ENCODE data around the gene SMIM10L2A.

Gene SMIM10L2A

DNA sequence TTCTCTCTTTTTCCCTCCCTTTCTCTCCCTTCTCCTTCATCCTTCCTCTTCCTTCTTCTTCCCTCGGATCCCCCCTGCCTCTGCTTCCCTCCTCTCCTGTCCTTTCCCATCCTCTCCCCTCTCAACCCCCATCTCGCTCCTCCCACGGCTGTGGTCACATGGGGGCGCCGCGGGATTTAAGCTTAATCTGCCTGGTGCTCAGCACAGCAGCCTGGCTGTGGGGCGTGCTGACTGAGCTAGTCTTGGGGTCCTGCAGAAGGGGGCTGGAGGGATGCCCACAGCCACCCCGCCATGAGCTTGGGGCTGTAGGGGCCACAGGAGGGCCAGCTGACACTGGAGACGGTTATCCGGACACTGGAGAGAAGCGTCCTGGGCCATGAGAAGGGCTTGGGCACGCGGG is 10.7 kb downstream of the SMIM10L2A start:
- no peak for DNase-seq (ENCODE audit: low read depth in 1 of 2, low spot score in 1 of 2)
- no peaks in the 10 kb centered on the region for H3K27me3 ChIP-seq (ENCODE audit: insufficient read depth, poor library complexity, severe bottlenecking)
- TF ChIP-seq, protein P1, sequence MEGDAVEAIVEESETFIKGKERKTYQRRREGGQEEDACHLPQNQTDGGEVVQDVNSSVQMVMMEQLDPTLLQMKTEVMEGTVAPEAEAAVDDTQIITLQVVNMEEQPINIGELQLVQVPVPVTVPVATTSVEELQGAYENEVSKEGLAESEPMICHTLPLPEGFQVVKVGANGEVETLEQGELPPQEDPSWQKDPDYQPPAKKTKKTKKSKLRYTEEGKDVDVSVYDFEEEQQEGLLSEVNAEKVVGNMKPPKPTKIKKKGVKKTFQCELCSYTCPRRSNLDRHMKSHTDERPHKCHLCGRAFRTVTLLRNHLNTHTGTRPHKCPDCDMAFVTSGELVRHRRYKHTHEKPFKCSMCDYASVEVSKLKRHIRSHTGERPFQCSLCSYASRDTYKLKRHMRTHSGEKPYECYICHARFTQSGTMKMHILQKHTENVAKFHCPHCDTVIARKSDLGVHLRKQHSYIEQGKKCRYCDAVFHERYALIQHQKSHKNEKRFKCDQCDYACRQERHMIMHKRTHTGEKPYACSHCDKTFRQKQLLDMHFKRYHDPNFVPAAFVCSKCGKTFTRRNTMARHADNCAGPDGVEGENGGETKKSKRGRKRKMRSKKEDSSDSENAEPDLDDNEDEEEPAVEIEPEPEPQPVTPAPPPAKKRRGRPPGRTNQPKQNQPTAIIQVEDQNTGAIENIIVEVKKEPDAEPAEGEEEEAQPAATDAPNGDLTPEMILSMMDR (IDR thresholded peaks at IDR 0.05; ENCODE audit: insufficient read depth, low read length) = no peak
- no peak overlapping the region for H3K27ac ChIP-seq (replicated peaks)
- H3K4me3 ChIP-seq (replicated peaks; ENCODE audit: insufficient read depth, low read length) = no peak overlapping the region

DNA sequence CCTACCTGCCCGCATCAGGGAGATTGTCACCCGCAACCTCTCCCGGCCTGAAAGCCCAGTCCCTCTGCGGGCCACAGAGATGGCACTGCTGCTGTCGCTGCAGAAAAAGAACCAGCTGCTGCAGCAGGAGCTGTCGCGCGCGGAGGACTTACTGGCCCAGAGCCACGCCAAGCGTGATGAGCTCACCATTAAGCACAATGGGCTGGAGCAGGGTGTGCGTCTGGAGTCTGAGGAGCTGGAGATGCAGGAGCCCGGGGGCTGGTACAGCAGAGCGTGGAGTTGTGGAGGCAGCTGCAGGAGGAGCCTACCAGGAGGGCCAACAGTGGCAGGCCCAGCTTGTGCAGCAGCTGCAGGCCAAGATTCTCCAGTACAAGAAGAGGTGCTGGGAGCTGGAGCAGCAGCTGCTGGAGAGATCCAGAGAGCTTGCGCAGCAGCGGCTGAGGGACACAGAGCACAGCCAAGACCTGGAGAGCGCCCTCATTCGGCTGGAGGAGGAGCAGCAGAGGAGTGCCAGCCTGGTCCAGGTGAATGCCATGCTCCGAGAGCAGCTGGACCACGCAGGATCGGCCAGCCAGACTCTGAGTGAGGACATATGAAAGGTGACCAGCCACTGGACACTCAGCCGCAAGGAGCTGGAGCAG is 11.3 kb downstream of the SMIM10L2A start:
- Histone ChIP-seq H3K4me3 (replicated peaks; ENCODE audit: insufficient read depth, low read length) (no peak overlapping the region), H3K27me3 (ENCODE audit: insufficient read depth, poor library complexity, severe bottlenecking) (no peaks in the 10 kb centered on the region), H3K27ac (replicated peaks) (no peak overlapping the region)
- DNase-seq (ENCODE audit: low read depth in 1 of 2, low spot score in 1 of 2) = no peak
- no peak for TF ChIP-seq SPI1 (IDR thresholded peaks at IDR 0.05; ENCODE audit: borderline replicate concordance, low read depth)

DNA sequence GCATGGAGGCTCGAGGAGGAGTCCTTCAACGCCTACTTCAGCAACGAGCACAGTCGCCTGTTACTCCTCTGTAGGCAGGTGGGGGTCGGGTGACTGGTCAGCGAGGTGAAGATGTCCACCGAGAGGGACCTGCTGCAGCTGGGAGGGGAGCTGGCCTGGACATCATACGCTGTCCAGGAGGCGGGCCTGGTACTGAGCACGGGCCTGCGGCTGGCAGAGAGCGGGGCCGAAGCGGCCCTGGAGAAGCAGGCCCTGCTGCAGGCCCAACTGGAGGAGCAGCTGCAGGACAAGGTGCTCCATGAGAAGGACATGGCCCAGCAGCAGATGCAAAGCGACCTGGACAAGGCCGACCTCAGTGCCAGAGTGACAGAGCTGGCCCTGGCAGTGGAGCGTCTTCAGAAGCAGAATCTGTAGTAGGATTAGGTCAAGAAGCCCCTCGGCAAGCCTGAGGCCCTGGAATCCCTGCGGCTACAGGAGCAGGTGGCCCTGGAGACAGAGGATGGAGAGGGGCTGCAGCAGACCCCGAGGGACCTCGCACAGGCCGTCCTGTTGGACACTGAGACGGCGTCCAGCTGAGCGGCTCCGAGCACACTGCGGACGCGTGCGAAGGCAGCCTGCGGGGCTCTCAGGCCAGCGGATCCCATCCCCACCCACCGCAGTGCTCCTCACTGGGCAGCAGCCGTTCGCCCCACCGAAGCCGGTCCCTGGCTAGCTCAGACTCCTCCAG is 11.9 kb downstream of the SMIM10L2A start:
- TF ChIP-seq, protein P1 (IDR thresholded peaks at IDR 0.05; ENCODE audit: insufficient read depth, low read length) = no peak
- no peak for TF ChIP-seq SPI1 (IDR thresholded peaks at IDR 0.05; ENCODE audit: borderline replicate concordance, low read depth)
- TF ChIP-seq, protein P2, sequence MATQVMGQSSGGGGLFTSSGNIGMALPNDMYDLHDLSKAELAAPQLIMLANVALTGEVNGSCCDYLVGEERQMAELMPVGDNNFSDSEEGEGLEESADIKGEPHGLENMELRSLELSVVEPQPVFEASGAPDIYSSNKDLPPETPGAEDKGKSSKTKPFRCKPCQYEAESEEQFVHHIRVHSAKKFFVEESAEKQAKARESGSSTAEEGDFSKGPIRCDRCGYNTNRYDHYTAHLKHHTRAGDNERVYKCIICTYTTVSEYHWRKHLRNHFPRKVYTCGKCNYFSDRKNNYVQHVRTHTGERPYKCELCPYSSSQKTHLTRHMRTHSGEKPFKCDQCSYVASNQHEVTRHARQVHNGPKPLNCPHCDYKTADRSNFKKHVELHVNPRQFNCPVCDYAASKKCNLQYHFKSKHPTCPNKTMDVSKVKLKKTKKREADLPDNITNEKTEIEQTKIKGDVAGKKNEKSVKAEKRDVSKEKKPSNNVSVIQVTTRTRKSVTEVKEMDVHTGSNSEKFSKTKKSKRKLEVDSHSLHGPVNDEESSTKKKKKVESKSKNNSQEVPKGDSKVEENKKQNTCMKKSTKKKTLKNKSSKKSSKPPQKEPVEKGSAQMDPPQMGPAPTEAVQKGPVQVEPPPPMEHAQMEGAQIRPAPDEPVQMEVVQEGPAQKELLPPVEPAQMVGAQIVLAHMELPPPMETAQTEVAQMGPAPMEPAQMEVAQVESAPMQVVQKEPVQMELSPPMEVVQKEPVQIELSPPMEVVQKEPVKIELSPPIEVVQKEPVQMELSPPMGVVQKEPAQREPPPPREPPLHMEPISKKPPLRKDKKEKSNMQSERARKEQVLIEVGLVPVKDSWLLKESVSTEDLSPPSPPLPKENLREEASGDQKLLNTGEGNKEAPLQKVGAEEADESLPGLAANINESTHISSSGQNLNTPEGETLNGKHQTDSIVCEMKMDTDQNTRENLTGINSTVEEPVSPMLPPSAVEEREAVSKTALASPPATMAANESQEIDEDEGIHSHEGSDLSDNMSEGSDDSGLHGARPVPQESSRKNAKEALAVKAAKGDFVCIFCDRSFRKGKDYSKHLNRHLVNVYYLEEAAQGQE (IDR thresholded peaks at IDR 0.05; ENCODE audit: insufficient replicate concordance, low read depth) = no peak
- Histone ChIP-seq H3K4me3 (replicated peaks; ENCODE audit: insufficient read depth, low read length) (no peak overlapping the region), H3K27me3 (ENCODE audit: insufficient read depth, poor library complexity, severe bottlenecking) (no peaks in the 10 kb centered on the region), H3K27ac (replicated peaks) (no peak overlapping the region)
- no peak for DNase-seq (ENCODE audit: low read depth in 1 of 2, low spot score in 1 of 2)

DNA sequence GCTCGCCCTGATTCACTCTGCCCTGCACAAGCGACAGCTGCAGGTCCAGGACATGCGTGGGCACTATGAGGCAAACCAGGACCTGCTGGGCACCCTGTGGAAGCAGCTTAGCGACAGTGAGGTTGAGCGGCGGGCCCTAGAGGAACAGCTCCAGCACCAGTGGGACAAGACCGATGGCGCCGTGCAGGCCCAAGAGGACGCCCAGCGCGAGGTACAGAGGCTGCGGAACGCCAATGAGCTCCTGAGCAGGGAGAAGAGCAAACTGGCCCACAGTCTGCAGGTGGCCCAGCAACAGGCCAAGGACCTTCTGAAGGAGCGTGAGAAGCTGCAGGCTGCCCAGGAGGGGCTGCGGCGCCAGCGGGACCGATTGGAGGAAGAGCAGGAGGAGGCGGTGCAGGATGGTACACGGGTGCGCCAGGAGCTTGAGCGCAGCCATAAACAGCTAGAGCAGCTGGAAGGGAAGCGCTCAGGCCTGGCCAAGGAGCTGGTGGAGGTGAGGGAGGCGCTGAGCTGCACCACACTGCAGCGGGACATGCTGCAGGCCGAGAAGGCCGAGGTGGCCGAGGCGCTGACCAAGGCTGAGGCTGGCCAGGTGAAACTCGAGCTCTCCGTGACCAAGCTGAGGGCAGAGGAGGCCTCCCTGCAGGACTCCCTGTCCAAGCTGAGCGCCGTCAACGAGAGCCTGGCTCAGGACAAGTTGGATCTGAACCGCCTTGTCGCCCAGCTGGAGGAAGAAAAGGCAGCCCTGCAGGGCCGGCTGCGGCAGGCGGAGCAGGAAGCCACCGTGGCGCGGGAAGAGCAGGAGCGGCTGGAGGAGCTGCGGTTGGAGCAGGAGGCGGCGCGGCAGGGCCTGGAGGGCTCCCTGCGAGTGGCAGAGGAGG is 12.8 kb downstream of the SMIM10L2A start:
- no peak for TF ChIP-seq POLR2AphosphoS5 (IDR thresholded peaks at IDR 0.05; ENCODE audit: low read depth)
- TF ChIP-seq, protein P2 (IDR thresholded peaks at IDR 0.05; ENCODE audit: insufficient replicate concordance, low read depth) = no peak
- TF ChIP-seq, protein P1 (IDR thresholded peaks at IDR 0.05; ENCODE audit: insufficient read depth, low read length) = no peak
- no peak for TF ChIP-seq SPI1 (IDR thresholded peaks at IDR 0.05; ENCODE audit: borderline replicate concordance, low read depth)
- no peak for TF ChIP-seq GABPA (IDR thresholded peaks at IDR 0.05; ENCODE audit: low read depth)
- no peaks in the 10 kb centered on the region for H3K27me3 ChIP-seq (ENCODE audit: insufficient read depth, poor library complexity, severe bottlenecking)
- no peak for DNase-seq (ENCODE audit: low read depth in 1 of 2, low spot score in 1 of 2)
- no peak overlapping the region for H3K4me3 ChIP-seq (replicated peaks; ENCODE audit: insufficient read depth, low read length)
- no peak overlapping the region for H3K27ac ChIP-seq (replicated peaks)
